ENCODE results near the gene C4orf33. TPM values are rescaled to one million over a fixed set of nuclear protein-coding genes. Genes with fewer than 3 reads are reported as not detected.

C4orf33 gene
- total and polyA plus RNA-seq, 8 donors = 4.5 to 27.5 (median 13.3) TPM; not detected in 1

GRCh38 chr4:129148892-129149291, 52.9 kb downstream of the C4orf33 start:
- DNase-seq = no peak
- TF ChIP-seq CTCF (IDR thresholded peaks at IDR 0.05) = no peak
- no peak for TF ChIP-seq POLR2AphosphoS5 (IDR thresholded peaks at IDR 0.05)
- TF ChIP-seq POLR2A (IDR thresholded peaks at IDR 0.05) = no peak
- TF ChIP-seq EP300 (IDR thresholded peaks at IDR 0.05) = no peak
- H3K27ac ChIP-seq = no peak overlapping the region
- no peaks in the 10 kb centered on the region for H3K4me1 ChIP-seq
- H3K9me3 ChIP-seq = no peaks in the 10 kb centered on the region
- H3K36me3 ChIP-seq = no peaks in the 10 kb centered on the region
- intact Hi-C loops (cut with DNase I; ENCODE audit: low total_unique reads) = no loop called here
- H3K27me3 ChIP-seq = no peaks in the 10 kb centered on the region
- 75 to 87% (median 81%) methylated on average over 2 of the region's 2 CpGs for WGBS, 5 donors
- H3K4me3 ChIP-seq = no peak overlapping the region

GRCh38 chr4:129149906-129150305, 54.0 kb downstream of the C4orf33 start:
- Histone ChIP-seq H3K27me3 (no peaks in the 10 kb centered on the region), H3K36me3 (no peaks in the 10 kb centered on the region), H3K4me3 (no peak overlapping the region), H3K27ac (no peak overlapping the region), H3K9me3 (no peaks in the 10 kb centered on the region), H3K4me1 (no peaks in the 10 kb centered on the region)
- intact Hi-C loops (cut with DNase I; ENCODE audit: low total_unique reads) = no loop called here
- no peak for TF ChIP-seq EP300 (IDR thresholded peaks at IDR 0.05)
- TF ChIP-seq POLR2A (IDR thresholded peaks at IDR 0.05) = no peak
- TF ChIP-seq POLR2AphosphoS5 (IDR thresholded peaks at IDR 0.05) = no peak
- no peak for TF ChIP-seq CTCF (IDR thresholded peaks at IDR 0.05)
- 55 to 73% (median 62%) methylated on average over 1 of the region's 1 CpG for WGBS, 5 donors
- no peak for DNase-seq

- intact Hi-C loops (cut with DNase I; ENCODE audit: low total_unique reads) = no loop called here
- Histone ChIP-seq H3K4me3 (no peak overlapping the region), H3K27ac (no peak overlapping the region), H3K9me3 (no peaks in the 10 kb centered on the region), H3K36me3 (no peaks in the 10 kb centered on the region), H3K4me1 (no peaks in the 10 kb centered on the region), H3K27me3 (no peaks in the 10 kb centered on the region)
- no peak for DNase-seq
- TF ChIP-seq POLR2A (IDR thresholded peaks at IDR 0.05) = no peak
- TF ChIP-seq POLR2AphosphoS5 (IDR thresholded peaks at IDR 0.05) = no peak
- TF ChIP-seq CTCF (IDR thresholded peaks at IDR 0.05) = no peak
- TF ChIP-seq EP300 (IDR thresholded peaks at IDR 0.05) = no peak
- 31 to 52% (median 36%) methylated on average over 2 of the region's 2 CpGs for WGBS, 5 donors
Observed at GRCh38 chr4:129152350-129152749, 56.4 kb downstream of the C4orf33 start.

- peaks cover 0 to 6% (median 0%) of the 10 kb centered on the region in 3 donors for H3K27me3 ChIP-seq
- H3K36me3 ChIP-seq = no peaks in the 10 kb centered on the region
- WGBS, 5 donors = 38 to 100% (median 49%) methylated on average over 1 of the region's 1 CpG
- H3K4me1 ChIP-seq = no peaks in the 10 kb centered on the region
- H3K9me3 ChIP-seq = peaks cover 0 to 6% (median 0%) of the 10 kb centered on the region in 4 donors
- TF ChIP-seq CTCF (IDR thresholded peaks at IDR 0.05) (no peak), POLR2A (IDR thresholded peaks at IDR 0.05) (no peak), EP300 (IDR thresholded peaks at IDR 0.05) (no peak), POLR2AphosphoS5 (IDR thresholded peaks at IDR 0.05) (no peak)
- no peak overlapping the region for H3K4me3 ChIP-seq
- intact Hi-C loops (cut with DNase I; ENCODE audit: low total_unique reads) = no loop called here
- no peak overlapping the region for H3K27ac ChIP-seq
- no peak for DNase-seq
Observed at GRCh38 chr4:129153700-129154099, 57.7 kb downstream of the C4orf33 start.
